Measurements from ENCODE around the gene FAM204A.

GRCh38 chr10:118332948-118333710 is 9.0 kb downstream of the FAM204A start:
- TF ChIP-seq, protein P1, sequence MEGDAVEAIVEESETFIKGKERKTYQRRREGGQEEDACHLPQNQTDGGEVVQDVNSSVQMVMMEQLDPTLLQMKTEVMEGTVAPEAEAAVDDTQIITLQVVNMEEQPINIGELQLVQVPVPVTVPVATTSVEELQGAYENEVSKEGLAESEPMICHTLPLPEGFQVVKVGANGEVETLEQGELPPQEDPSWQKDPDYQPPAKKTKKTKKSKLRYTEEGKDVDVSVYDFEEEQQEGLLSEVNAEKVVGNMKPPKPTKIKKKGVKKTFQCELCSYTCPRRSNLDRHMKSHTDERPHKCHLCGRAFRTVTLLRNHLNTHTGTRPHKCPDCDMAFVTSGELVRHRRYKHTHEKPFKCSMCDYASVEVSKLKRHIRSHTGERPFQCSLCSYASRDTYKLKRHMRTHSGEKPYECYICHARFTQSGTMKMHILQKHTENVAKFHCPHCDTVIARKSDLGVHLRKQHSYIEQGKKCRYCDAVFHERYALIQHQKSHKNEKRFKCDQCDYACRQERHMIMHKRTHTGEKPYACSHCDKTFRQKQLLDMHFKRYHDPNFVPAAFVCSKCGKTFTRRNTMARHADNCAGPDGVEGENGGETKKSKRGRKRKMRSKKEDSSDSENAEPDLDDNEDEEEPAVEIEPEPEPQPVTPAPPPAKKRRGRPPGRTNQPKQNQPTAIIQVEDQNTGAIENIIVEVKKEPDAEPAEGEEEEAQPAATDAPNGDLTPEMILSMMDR (IDR thresholded peaks at IDR 0.05; ENCODE audit: borderline replicate concordance, extremely low read depth, low read length, poor library complexity, severe bottlenecking), result no peak
- TF ChIP-seq EZH2 (IDR thresholded peaks at IDR 0.05; ENCODE audit: borderline replicate concordance, low read depth, low read length, severe bottlenecking), result no peak
